ENCODE data around the gene MKS1. TPM values are rescaled to one million over a fixed set of nuclear protein-coding genes. Genes with fewer than 3 reads are reported as not detected.

The MKS1 gene
- 8.6 and 11.5 TPM in 2 replicates for total RNA-seq

DNA sequence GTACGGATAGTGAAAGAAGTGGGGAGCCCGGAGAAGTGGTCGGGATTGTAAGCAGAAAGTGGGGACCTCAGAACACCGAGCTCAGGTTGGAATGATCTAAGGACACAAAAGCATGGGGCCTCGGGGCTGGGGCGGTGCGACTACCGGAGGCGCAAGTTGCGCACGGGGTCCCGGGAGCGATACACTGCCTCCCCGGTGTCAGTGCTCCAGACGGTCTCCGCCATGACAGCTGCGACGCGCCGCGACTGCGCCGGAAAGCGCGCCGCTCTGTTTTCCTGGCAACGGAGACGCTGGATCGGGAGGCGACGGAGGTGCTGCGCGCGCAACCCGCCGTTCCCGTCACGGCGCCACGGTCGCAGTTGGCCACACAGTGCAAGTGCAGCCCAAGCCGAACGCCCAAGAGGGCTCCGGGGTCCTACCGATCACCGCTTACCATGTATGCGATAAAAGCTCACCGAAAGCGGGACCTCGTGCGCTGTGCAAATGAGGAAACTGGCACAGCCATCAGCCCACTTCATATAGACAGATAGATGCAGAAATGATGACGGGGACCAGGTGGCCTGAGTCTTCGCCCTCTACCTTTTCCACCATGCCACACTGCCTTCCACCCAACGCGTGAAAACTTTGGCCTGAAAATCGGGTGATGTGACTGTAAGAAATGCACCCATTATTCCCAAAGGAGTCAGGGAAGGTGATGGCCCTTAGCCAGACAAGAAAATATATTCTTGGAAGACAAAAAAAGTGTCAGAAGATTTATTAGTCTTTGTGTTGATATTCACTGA is at the start of gene MKS1:
Gene MKS1, minus strand, starts transcription at position 249 of the 782 bp plus-strand sequence. Its CDS starts 25 bp downstream, at position 224.

DNA sequence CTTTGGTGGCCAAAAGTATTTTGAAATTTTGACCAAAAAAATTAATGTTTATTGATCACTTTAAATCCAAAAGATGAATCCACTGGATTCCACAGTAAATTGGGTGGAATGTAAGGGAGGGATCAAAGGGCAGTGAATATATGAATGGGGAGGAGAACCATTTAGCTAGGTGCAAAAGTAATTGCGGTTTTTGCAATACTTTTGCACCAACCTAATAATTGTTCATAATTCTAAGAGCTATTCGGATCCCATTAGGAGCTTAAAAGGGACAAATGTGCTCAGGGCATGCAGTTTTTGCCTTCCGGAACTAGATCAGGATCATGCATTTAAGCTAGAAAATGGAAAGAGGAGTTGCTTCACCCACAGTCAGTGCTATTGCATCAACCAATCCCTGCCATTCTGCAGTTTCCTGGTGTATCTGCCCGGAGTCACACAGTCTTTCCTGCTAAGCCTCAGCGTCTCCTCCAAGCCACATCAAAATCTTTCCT is 19.1 kb upstream of the MKS1 start, which contains the start of gene LPO:
Gene LPO, plus strand, starts transcription at position 438 of the 488 bp plus-strand sequence. CDS start 4,396 bp downstream, outside the sequence.

DNA sequence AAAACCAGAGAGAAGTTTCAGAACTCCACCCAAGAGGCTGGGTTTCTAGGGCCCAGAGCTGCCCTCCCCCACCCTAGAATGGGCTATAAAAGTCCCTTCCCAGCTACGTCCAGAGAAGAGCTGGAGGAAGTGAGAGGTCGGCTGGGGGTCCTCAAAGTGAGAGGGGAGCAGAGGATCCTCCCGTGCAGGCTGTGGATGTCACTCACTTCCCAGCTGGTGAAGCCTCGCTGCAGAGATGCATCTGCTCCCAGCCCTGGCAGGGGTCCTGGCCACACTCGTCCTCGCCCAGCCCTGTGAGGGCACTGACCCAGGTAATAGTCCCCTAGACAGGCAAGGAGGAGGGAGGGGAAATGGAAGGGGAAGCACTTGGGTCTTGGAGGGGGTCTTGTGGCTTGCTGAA is 26.4 kb downstream of the MKS1 start, which contains the start of gene EPX:
Gene EPX, plus strand, starts transcription at position 115 of the 400 bp plus-strand sequence. Its CDS starts 121 bp downstream, at position 236.

DNA sequence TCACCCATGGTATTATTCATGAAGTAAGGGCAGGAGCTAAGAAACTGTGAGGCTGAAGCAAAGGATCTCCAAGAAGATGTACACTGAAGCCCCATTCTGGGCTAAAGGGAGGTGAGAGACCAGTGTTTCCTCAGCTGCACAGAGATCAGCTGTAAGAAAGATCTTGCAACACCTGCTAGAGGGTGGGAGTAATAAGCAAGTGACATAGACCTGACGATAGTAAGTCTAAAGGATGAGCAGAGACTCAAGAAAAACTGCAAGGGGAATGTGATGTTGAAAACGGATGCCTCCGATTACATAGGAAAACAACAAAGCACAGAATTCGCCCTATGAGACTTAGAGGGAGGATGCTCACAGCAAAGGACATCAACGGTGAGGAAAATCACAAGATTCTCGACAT is 52.4 kb downstream of the MKS1 start, which contains the start of gene OR4D2:
Gene OR4D2, plus strand, starts transcription at position 301 of the 400 bp plus-strand sequence. CDS start 2,674 bp downstream, outside the sequence.

Other genes with a start within 250 kb of the MKS1 start
- gene VEZF1, start 231.0 kb downstream of the MKS1 start, total RNA-seq, result 33.4 and 35.5 TPM in 2 replicates
- 282 and 286 TPM in 2 replicates for gene SRSF1, start 212.0 kb downstream of the MKS1 start, total RNA-seq
- 26.0 and 28.5 TPM in 2 replicates for gene DYNLL2, start 135.8 kb downstream of the MKS1 start, total RNA-seq
- not detected in 2 replicates for gene OR4D1, start 70.9 kb downstream of the MKS1 start, total RNA-seq
- gene OR4D2, start 52.3 kb downstream of the MKS1 start, total RNA-seq, result not detected in 2 replicates
- not detected in 2 replicates for gene EPX, start 26.5 kb downstream of the MKS1 start, total RNA-seq
- 0.07 TPM in 1 of 2 replicates, not detected in the other for gene LPO, start 19.3 kb upstream of the MKS1 start, total RNA-seq
- gene MPO, start 61.7 kb upstream of the MKS1 start, total RNA-seq, result not detected in 2 replicates
- 0.13 and 0.20 TPM in 2 replicates for gene TSPOAP1, start 109.5 kb upstream of the MKS1 start, total RNA-seq
- gene SUPT4H1, start 132.9 kb upstream of the MKS1 start, total RNA-seq, result 26.5 and 31.4 TPM in 2 replicates
- 0.20 TPM in 1 of 2 replicates, not detected in the other for gene RNF43, start 198.3 kb upstream of the MKS1 start, total RNA-seq